Stimulated activated naive CD4-positive, alpha-beta T cell treated with Interleukin-2 at 50 U/mL for 16 hours (primary cell): ENCODE results near the gene PANK2.
A peak's percentile ranks its signal among the peaks of the same experiment; 100 is the strongest.

Source experiments
- DNase-seq: peaks from one replicate; lab custom pipeline; 2025; lab: John Stamatoyannopoulos, UW

The PANK2 gene

DNA sequence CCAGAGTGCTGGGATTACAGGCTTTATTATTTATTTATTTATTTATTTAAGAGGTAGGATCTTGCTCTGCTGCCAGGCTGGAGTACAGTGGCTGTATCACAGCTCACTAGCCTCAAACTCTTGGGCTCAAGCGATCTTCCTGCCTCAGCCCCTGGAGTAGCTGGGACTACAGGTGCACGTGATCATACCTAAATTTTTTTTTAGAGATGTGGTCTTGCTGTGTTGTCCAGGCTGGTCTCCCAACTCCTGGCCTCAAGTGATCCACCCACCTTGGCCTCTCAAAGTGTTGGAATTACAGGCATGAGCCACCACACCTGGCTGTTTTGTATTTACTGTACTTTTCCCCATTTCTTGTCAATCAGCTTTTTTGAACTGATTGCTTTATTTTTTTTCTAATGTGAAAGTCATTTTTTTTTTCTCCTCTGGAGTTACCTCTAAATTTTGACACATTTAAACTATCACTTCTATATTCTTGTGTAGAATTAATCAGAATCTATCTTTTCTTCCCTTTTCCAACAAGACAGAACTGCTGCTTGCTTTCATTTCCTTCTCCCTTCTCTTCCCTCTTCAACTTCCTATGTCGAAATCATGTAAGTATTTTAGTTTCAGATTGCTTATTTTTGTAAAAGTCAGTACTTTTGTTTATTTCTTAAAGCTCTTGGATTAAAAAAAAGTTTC is 12.0 kb downstream of the PANK2 start:
- DNase-seq = no peak

DNA sequence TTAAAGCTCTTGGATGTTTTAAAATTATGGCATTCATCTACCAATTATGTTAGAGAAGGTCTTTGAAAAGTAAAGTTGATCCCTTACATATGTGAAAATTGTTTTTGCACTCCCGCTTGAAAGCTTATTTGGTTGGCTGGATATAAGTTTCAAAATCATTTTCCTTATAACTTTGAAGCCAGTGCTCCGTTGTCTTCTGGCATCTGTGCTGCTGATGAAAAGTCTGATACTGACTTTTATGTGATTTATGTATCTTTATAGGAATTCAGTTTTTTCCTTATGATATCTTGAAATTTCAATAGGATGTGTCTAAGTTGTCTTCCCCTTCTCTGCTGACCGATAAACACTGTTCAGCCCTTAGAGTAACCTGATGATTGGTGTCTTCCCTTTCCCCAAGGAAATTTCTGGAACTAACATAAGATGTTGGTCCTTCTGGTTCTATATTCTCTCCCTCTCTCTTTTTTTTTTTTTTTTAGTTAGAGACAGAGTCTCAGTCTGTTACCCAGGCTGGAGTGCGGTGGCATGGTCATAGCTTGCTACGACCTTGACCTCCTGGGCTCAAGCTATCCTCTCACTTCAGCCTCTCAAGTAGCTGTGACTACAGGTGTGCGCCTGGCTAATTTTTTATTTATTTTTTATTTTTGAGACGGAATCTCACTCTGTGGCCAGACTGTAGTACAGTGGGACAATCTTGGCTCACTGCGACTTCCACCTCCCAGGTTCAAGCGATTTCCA is 12.7 kb downstream of the PANK2 start:
- DNase-seq = no peak

DNA sequence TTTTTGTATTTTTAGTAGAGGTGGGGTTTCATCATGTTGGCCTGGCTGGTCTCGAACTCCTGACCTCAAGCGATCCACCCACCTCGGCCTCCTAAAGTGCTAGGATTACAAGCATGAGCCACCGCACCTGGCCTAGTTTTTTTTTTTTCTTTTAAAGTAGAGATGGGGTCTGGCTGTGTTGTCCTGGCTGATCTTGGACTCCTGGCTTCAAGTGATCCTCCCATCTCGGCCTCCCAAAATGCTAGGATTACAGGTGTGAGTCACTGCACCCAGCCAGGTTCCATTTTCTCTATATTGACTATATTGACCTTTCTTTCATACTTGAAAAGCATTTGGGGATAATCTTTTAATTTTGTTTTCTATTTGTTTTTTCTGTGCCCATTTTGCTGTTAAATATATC is 13.3 kb downstream of the PANK2 start:
- no peak for DNase-seq

DNA sequence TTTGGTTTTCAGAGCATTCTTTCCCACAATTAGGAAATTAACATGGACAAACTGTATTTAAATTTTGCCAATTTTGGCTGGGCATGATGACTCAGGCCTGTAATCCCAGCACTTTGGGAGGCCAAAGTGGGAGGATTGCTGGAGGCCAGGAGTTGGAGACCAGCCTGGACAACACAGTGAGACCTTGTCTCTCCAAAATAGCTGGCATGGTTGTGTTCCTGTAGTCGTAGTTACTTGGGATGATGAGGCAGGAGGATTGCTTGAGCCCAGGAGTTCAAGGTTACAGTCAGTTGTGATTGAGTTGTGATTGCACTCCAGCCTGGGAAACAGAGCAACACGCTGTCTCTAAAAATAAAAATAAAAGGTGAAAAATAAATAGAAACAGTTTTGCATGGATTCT is 15.0 kb downstream of the PANK2 start:
- no peak for DNase-seq

DNA sequence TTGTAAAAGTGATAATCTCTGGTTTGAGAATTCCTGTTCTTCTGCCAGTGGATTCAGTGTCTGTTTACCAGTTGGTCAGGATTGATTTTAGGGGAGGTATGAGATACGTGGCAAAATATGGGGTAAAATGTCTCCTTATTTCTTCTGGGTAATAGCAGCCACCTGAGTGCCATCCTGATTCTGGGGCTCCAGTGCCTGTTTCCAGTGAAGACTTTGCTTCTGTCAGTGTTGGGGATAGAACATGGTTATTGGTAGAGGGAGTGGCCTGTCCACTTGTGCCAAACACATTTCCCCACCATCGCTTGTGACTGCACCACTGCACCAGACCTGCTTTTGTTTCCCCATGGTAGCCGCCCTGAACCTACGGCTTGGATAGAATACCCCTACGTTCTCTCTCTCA is 15.7 kb downstream of the PANK2 start:
- no peak for DNase-seq

DNA sequence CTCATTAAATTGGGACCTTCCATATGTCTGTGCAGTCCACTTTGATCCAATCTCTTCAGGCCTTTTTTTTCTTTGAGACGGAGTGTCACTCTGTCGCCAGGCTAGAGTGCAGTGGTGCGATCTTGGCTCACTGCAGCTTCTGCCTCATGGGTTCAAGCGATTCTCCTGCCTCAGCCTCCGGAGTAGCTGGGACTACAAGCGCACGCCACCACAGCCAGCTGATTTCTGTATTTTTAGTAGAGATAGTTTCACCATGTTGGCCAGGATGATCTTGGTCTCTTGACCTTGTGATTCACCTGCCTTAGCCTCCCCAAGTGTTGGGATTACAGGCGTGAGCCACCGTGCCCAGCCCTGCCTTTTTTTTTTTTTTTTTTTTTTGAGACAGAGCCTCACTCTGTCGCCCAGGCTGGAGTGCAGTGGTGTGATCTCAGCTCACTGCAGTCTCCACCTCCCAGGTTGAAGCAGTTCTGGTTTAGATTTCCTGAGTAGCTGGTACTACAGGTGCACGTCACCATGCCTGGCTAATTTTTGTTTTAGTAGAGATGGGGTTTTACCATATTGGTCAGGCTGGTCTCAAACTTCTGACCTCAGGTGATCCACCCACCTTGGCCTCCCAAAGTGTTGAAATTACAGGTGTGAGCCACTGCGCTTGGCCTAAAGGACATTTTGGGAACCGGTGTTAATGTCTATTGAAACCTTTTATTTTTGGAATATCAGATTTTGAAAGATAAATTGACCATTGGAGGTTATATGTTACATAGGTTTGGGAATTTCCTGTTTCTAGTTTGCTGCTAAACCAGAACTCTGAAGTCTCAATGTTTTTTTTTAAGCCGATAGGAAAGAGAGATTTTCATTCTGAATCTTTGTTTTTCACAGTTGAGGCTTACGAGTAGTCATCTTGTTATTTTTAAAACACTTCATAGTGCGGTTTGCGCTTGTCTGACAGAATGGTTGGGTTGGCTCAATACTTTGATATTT is 17.8 kb downstream of the PANK2 start:
- peak; percentile 51 for DNase-seq

DNA sequence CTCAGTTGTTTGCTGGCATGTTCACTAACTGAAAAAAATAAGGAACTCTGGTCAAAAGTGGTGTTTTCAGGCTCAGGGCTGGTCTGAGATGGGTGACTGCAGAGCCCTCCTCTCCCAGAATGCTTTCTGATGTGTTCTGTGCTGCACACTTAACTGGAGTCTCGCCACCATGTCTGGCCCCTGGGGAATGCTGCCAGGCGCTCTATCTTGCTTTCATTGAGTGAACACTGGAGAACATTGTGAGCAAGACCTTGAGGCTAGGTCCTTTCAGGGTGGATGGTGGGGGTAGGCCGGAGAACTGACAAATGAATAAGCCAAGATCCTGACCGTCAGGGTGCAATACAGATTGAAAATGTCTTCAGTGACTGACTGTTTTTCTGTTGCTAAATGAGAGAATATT is 19.5 kb downstream of the PANK2 start:
- no peak for DNase-seq

DNA sequence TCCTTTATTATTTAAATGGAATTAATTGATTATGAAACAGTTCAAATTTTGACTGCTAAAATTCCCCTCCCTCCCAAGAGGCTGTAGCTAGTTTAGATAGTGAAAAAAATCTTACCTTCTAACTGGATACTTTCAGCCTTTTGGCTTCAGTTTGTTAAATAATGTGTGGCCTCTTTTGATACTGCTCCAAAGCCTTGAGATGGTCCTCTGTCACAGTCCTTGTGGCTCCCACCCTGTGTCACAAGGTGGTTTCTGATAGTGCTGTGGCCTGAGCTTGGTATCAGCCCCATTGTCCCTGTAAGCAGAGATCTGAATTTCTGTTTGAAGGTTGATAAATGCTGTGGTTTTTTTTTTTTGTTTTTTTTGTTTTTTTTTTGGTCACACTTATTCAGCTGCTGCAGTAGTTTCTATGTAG is 20.8 kb downstream of the PANK2 start:
- no peak for DNase-seq

DNA sequence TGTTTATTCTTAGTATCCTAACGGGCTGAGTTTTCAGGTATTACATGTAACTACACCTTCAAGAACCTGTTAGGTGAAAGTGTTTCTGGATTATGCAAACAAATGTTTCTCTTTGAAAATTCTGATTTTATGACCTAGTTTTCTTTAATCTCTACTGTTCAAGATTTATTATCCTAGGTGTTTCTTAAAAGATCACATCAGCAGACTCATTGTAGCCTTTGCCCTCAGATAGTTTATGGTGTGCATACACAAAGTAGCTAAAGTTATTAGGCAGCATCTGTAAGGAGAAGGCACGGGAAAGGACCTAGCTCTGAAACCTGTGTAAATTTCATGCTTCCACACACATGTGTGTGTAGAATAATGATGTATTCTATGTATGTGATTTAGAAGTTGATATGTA is 21.7 kb downstream of the PANK2 start:
- DNase-seq = no peak

DNA sequence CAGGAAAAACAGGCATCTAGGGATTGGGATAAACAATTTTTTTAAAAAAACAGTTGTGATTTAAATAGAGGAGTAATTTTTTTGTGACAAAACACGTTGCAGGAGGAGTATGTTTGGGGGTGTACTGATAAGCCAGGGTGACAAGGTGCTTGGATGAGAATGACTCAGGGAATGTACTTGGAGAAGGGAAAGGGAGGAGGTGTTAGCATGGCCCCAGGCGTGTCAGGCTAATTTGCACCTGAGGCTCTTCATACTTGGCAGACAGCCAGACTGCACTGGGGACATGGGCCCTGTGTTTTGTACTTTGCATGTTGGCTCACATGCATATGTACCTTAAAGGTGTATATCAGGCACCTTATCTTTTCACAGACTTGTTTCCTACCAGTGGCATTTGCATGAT is 22.8 kb downstream of the PANK2 start:
- no peak for DNase-seq

DNA sequence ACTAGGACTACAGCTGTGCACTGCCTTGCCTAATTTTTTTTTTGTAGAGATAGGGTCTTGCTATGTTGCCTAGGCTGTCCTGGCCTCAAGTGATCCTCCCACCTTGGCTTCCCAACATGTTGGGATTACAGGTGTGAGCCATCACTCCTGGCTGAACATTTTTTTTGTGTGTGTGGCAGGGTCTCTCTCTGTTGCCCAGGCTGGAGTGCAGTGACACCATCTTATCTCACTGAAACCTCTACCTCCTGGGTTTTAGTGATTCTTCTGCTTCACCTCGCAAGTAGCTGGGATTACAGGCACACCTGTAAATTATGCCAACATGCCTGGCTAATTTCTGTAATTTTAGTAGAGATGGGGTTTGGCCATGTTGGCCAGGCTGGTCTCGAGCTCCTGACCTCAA is 25.3 kb downstream of the PANK2 start:
- no peak for DNase-seq

DNA sequence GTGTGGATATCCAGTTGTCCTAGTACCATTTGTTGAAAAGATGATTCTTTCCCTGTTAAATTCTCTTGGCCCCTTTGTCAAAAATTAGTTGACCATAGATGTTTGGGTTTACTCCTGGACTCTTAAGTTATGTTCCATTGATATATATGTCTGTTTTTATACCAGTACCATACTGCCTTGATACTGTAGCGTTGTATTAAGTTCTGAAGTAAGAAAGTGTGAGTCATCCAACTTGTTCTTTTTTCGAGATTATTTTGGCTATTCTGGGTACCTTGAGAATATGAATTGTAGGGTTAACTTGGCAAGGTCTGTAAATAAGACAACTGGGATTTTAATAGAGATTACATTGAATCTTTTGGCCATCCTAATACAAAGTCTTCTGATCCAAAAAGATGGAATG is 26.5 kb downstream of the PANK2 start:
- no peak for DNase-seq

DNA sequence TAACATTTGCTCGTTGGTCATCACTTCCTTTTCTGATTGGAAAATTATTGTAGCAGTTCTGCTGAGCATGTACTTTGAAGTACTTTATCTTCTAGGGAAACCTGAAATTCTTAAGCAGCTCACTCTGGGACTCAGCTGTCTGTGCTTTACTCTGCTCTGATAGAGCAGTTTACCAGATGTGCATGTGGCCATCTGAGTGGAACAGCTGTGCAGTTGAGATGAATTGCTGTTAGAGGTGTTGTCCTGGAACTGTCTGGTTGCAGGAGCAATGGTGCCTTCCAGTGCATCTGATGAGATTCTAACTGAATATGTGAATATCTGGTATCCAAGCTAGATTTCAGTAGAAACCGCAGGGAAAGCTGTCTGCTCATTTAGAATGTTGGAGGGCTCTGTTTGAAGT is 27.2 kb downstream of the PANK2 start:
- no peak for DNase-seq

DNA sequence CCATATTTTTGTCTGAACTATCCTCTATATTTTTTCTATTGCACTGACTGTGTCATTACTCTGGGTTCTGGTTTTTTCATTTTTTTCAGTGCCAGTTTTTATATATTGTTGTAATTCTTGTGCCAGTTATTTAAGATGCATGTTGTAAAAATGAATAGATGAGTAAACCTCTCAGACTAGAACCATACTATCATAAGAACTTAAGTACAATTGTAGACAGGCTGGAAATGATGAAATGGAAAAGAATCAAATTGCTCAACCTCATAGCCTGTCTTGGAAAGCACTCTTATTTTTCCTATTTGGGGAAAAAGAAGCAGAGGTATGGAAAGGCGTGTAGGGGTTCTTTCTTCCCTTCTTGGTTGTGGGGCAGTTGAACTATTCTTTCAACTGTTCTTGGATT is 30.2 kb downstream of the PANK2 start:
- no peak for DNase-seq

DNA sequence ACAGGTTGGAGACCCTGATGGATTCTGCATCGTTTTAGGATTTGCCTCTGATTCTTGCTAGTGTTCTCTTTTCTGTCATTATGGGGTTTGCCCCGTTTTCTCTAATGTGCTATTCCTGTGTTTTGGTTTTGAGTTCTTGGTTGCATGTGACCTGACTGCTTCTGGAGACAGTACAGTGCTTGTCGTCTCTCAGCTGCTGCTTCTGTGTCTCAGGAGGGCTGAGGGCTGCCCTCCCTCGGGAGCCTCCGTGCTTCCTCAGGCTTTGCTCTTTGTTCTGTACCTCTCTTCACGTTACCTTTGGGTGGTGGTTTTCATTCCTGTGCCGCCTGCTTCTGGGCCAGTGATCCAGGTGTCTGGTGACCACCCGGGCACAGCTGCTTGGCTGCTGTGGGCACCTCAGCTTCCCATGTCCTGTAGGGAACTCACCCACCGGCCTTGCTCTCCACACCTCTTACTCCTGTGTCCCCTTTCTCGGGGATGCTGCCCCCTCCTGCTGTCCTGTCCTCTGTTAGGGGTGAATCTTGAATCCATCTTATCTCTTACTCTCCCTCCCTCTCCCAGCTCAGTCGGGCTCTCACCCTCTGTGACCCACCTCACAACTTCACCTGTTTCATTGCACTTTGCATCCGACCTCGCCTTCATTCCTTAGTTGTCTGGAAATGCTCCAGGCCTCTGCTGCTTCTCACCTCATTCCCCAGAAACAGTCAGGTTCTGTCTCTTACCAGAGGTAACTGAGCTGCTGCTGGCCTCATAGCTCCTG is 33.2 kb downstream of the PANK2 start:
- no peak for DNase-seq

DNA sequence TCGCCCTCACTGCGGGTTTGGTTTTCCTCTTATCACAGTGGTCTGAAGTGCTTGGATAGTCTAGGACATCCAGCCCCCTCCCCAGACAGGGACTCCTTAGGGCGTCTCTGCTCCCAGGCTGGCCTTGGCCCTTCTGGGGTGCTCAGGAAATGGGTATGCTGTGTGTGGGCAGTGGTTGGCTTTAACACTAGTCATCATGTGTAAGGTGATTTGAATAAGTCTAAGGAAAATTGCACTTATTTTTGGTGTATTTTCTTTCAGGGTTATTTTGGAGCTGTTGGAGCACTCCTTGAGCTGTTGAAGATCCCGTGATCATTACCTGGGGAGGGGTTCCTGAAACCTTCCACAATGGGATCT is 33.8 kb downstream of the PANK2 start:
- DNase-seq = no peak

DNA sequence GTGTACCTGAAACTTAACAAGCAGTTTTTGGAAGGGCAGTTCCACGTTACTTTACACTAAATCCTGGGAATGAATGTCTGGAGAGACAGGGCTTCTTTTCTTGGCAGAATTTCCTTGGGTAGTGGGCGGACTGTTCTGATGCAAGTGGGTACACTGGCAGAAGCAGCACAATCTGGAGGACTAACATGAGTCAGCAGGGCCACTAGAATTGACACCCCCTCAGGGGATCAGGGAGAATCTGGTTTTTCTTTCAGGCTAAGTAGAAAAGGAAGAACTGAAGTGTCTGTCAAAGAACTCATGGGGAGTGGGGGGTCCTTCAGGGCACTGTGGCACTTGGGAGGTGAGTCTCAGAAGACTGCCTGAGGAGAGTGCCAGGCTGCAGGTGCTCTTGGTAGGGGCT is 34.6 kb downstream of the PANK2 start:
- DNase-seq = no peak

DNA sequence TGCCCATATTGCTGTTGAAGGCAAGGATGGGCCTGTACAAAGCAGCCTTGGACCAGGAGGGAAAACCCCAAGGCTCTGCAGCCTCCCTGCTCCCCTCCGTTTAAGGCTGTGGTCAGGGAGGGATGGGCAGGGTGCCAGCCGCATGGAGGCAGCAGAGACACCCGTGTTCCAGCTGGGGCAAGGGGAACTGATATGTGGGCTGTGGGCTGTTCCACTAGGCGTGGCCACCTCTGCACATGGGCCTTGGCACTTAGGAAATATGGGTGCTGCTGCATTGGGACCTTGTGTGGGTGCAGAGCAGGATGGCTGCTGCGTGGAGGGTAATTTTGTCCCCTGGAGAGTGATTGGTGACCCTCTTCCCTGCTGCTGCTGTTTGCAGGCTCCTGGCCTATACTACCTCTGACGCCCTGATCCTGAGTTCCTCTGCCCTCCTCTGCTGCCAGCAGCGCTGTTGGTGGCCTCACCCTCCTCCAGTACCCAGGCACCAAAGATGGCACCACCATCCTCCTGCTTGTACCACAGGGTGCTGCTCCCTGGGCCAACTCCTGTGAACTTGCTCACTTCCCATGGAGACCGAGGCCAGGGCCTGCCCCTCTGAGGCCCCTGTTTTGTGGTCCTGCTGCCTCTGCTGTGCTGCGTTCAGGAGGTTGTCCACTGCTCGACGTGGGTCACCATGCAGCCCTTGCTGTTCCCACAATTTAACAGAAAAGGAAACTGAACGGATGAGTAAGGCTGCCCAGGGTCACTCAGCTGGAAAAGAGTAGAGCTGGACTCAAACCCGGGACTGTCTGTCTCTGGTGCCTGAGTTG is 35.3 kb downstream of the PANK2 start:
- DNase-seq = no peak

DNA sequence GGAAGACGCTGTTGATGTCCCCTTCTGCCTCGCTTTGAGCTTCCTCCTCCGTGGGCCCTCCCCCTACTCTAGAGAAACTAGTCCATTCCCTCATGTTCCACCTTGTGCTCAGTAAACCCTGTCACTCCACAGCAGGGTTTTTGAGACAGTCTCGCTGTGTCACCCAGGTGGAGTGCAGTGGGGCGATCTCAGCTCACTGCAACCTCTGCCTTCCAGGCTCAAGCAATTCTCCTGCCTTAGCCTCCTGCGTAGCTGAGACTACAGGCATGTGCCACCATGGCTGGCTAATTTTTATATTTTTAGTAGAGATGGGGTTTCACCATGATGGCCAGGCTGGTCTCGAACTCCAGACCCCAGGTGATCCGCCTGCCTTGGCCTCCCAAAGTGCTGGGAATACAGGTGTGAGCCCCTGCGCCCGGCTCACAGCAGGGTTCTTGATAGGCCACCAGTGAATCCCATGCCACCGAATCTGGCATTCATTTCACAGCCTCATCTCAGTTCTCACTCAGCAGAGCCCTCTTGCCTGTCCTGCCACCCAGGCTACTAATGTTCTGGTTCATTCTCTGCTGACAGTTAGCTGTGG is 36.0 kb downstream of the PANK2 start:
- no peak for DNase-seq

DNA sequence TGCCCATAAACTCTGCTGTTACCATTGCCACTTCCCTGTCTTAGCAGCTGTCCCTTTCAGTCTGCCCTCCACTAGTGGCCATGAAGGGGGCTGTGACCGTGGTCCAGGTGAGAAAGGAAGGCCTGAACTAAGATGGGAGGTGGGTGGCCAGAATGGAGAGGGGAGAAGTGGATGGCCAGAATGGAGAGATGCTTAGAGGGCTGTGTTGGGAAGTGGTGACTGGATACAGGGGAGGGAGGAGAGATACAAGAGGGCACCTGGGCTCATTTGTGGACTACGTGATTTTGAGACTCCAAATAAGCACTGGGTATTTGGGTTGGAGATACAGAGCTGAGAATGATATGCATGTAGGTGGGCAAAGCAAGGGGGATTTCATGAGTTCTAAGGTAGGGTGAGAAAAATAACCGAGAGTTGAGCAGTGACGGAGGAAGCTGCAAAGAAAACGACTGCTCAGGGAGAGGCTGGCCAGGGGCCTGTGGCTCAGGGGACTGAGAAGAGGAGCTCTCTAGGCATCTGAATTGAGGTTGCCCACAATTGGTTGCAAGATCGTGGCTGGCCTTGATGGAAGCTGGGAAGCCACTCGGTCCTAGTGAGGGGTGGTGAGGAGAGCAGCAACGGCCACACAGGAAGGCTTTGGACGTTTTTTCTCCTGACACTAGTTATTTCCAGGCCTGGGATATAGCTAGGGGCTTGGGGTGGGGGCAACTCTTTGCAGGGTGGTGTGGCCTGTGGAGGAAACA is 36.9 kb downstream of the PANK2 start:
- DNase-seq = no peak
